Measurements from ENCODE around the gene MCF2L. TPM values are rescaled to one million over a fixed set of nuclear protein-coding genes. Genes with fewer than 3 reads are reported as not detected.

MCF2L gene
- total and polyA plus RNA-seq, 8 donors, result 16.0 to 83.6 (median 23.6) TPM

DNA sequence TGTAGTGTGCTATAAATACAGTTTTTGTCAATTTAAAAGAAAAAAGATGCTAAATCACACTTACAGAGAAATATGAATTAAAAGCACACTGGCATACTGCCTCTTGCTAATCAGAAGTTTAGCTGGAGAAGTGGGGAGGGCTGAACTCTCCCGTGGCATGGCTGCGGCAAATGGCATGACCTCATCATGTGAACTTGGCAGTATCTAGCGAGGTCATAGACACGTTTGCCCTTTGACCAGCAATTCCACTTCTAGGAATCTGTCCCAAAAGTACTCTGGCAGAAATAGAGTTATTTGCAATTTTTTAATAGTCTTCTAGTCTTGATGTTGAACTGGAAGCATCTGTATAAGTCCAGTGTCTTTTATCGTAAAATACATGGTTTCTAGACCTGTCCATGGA is 42.0 kb upstream of the MCF2L start:
- intact Hi-C loops (cut with DNase I), result no loop called here

DNA sequence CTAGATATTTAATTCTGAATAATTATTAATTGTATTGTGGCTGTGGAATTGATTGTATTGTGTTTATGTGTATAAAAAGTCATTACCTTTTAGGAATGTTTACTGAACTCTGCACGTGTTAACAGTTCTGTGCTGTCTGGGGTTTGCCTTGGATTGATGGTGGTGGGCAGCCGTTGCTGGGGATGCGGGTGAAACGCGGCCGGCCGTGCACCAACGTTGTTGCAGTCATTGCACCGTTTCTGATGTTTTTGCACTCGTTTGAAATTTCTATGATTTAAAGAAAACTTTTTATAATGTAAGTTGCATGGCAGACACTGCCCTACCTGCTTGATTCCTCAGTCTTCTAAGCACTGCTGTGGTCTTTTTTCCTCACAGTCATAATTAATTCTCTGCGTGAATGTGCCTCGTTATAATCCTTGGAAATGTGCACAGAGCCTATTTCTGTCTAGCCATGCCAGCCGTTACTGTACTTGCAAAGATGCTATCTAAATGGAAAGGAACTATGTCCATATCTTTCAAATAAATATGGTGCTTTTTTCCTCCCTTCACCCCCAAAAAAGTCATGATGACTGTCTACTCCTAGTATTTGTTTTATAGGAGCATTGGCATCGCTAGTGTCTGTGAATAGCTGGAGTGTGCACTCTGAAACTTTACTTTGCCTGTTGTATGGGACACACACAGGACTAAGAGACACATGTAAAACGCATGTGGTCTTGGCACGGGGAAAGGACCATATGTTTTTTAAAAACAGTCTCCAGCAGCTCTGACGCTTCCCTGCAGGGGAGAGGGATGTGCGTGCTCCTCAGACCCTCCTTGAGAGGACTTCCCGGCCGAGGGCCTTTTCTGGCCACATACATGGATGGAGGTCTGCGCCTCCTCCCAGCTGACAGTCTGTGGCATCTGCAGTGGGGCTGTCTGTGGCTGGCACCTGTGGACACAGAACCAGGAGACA is 40.7 kb upstream of the MCF2L start:
- H3K27ac ChIP-seq, result peak overlapping the region in 1 of 4 donors; percentile 6
- DNase-seq (no peak), FAIRE-seq (no peak), ATAC-seq (no peak)
- intact Hi-C loops (cut with DNase I), result no loop called here
- WGBS, 2 donors, result 74 to 78% methylated on average over 21 of the region's 21 CpGs
- H3K9me3 ChIP-seq, result no peaks in the 10 kb centered on the region
- no peaks in the 10 kb centered on the region for H3K27me3 ChIP-seq
- TF ChIP-seq, protein P1, sequence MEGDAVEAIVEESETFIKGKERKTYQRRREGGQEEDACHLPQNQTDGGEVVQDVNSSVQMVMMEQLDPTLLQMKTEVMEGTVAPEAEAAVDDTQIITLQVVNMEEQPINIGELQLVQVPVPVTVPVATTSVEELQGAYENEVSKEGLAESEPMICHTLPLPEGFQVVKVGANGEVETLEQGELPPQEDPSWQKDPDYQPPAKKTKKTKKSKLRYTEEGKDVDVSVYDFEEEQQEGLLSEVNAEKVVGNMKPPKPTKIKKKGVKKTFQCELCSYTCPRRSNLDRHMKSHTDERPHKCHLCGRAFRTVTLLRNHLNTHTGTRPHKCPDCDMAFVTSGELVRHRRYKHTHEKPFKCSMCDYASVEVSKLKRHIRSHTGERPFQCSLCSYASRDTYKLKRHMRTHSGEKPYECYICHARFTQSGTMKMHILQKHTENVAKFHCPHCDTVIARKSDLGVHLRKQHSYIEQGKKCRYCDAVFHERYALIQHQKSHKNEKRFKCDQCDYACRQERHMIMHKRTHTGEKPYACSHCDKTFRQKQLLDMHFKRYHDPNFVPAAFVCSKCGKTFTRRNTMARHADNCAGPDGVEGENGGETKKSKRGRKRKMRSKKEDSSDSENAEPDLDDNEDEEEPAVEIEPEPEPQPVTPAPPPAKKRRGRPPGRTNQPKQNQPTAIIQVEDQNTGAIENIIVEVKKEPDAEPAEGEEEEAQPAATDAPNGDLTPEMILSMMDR (IDR thresholded peaks at IDR 0.05), result no peak
- no peaks in the 10 kb centered on the region for H3K36me3 ChIP-seq
- H3K4me1 ChIP-seq, result peaks cover 0 to 9% (median 5%) of the 10 kb centered on the region in 3 donors
- H3K4me3 ChIP-seq, result no peak overlapping the region

More for the DNA sequence above, 42.0 kb upstream of the MCF2L start:
- no peak overlapping the region for H3K4me3 ChIP-seq
- H3K27ac ChIP-seq, result no peak overlapping the region
- DNase-seq (no peak), FAIRE-seq (no peak), ATAC-seq (no peak)
- H3K4me1 ChIP-seq, result peaks cover 0 to 9% (median 5%) of the 10 kb centered on the region in 3 donors
- WGBS, 2 donors, result 80 to 81% methylated on average over 5 of the region's 5 CpGs
- no peaks in the 10 kb centered on the region for H3K27me3 ChIP-seq
- H3K36me3 ChIP-seq, result no peaks in the 10 kb centered on the region
- TF ChIP-seq, protein P1 (IDR thresholded peaks at IDR 0.05), result no peak
- H3K9me3 ChIP-seq, result no peaks in the 10 kb centered on the region

DNA sequence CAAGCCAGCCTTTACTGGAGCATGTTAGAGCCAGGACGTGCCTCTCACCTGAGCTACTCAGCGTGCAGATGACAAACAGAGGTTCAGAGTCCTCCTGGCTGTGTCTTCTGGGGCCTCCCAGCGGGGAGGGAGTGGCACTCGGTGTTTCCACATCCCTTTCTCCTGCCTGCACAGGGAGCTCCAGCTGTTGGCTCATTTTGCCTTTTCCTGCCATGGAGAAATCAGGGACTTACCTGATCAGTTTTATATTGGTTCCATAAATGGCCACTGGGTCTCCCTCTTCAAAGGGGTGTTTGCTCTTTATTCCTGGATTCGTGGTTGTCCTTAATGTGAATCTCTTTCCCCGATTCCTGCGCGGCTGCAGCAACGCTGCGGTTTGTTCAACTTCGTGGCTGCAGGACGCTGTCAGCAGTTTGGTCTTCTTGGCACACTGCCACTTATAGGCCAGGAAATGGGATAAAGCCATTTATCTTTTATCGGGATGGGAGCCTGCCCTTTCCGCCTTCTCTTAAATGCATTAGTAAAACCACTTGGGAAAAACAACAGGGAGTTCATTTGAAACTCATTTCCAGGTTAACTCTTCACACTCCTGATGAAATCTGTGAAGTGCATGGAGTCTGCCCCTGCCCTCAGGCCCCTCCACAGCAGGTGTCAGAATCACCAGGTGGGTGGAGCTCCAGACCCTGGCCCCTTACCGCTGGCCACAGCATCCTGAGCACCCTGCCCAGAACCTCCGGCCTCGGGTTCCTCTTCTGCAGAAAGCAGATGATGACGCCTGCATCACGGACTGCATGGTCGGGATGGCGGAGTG is 39.8 kb upstream of the MCF2L start:
- DNase-seq, result peak in 2 of 6 donors; percentile 32 to 47
- no peaks in the 10 kb centered on the region for H3K36me3 ChIP-seq
- intact Hi-C loops (cut with DNase I), result no loop called here
- peak; percentile 56 to 83 (median 80) for ATAC-seq
- H3K4me3 ChIP-seq, result peak overlapping the region in 1 of 4 donors; percentile 1
- TF ChIP-seq, protein P1 (IDR thresholded peaks at IDR 0.05), result no peak
- H3K9me3 ChIP-seq, result no peaks in the 10 kb centered on the region
- H3K27ac ChIP-seq, result peak overlapping the region in 1 of 4 donors; percentile 28
- WGBS, 2 donors, result 27 to 32% methylated on average over 21 of the region's 21 CpGs
- no peaks in the 10 kb centered on the region for H3K27me3 ChIP-seq
- no peak for FAIRE-seq
- H3K4me1 ChIP-seq, result peaks cover 0 to 9% (median 5%) of the 10 kb centered on the region in 3 donors

DNA sequence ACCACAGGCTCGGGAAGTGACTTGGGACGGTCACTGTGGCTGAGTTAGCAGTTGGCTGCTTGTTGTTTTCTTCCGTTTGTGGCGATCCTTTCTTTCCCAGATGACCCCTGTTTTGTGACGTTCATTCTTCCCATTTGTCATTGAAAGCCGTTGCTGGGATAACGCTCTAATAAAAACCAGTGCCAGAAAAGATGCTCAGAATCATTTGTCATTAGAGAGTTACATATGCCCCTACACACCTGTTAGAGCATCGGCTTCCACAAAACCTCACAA is 39.3 kb upstream of the MCF2L start:
- WGBS, 2 donors, result 67 to 71% methylated on average over 8 of the region's 8 CpGs
- Histone ChIP-seq H3K9me3 (no peaks in the 10 kb centered on the region), H3K36me3 (no peaks in the 10 kb centered on the region), H3K4me3 (no peak overlapping the region), H3K4me1 (peaks cover 0 to 9% (median 5%) of the 10 kb centered on the region in 3 donors), H3K27me3 (no peaks in the 10 kb centered on the region), H3K27ac (peak overlapping the region in 1 of 4 donors; percentile 28)
- FAIRE-seq, result no peak
- TF ChIP-seq, protein P1 (IDR thresholded peaks at IDR 0.05), result no peak
- DNase-seq, result no peak
- no peak for ATAC-seq
- intact Hi-C loops (cut with DNase I), result no loop called here
